ENCODE results near the gene VWA3A.
"Not testable (repeated sequence)": the region's sequence is repeated elsewhere in the genome, so short reads cannot be mapped to it uniquely, and the experiment has no call there.

VWA3A gene

DNA sequence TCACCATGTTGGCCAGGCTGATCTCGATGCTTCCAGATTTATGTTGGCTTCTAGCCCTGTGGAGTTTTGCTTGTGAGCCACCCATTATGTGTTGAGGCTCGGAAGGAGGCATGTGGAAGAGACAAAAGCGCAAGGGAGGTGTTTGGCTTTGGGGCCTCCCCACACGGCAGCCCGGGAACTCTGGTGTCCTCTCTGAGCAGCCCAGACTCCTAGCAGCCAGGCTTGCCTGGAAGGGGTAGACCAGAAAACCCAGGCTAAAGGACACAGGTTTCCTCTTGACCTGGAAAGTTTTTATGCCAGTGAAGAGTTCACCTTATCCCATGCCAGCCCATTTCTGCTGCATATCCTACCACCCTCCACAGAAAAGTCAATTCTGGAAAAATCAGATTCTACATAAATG, 91.0 kb downstream of the VWA3A start:
- no peak for DNase-seq (ENCODE audit: low read depth)

DNA sequence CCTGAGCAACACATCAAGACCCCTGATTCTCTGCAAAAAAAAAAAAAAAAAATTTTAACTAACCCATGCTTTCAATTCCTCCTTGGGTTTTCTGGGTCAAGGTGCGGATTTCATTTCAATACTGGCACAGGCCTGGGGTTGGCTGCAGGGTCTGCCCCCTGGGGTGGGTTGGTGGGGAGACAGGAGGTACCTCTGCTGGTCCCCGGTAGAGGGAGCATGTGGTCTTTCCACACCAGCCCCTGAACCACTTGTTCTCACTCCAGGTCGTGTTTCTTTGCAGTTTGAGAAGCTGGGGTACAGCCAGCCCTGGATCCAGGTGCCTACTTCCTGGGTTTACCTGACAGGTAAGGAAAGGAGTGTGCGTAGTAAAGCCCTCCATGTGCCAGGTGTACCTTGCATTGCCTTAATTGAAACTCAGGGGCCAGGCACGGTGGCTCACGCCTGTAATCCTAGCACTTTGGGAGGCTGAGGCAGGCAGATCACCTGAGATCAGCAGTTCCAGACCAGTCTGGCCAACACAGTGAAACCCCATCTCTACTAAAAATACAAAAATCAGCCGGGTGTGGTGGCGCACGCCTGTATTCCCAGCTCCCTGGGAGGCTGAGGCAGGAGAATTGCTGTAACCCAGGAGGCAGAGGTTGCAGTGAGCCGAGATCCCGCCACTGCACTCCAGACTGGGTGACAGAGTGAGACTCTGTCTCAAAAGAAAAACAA, 91.7 kb downstream of the VWA3A start:
- no peak for DNase-seq (ENCODE audit: low read depth)

DNA sequence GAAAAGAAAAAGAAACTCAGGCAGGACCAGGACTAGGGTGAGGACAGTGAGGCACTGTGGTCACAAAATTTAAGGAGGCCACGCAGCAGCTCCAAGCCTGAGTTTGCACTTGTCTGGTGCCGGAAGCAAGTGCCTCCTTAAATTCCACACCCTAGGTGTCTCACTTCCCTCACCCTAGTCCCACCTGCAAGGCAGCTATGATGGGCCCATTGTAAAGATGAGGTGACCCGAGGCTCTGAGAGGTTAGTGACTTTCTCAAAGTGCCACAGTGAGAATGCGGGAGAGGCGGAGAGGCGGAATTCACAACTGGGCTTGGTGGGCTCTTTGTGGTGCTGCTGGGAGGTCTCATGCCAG, 92.3 kb downstream of the VWA3A start:
- no peak for DNase-seq (ENCODE audit: low read depth)

DNA sequence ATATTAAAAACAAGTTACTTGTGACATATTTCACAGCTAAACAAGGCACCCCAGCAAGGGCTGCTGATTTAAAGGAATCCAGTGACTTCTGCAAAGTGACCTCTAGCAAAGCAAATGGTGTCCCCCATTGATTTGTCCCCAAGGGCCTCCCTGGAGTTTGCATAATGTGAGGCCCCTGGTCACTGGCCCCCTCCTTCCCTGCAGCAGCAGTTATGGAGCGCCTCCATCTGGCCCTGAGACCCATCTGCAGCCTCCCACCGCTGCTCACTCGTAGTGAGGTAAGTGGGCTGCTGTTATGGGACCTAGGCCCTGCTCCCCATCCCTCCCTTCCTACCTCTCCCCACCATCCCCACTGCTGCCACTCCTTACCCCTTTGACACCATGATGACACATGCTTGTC, 94.2 kb downstream of the VWA3A start:
- DNase-seq (ENCODE audit: low read depth) = no peak

DNA sequence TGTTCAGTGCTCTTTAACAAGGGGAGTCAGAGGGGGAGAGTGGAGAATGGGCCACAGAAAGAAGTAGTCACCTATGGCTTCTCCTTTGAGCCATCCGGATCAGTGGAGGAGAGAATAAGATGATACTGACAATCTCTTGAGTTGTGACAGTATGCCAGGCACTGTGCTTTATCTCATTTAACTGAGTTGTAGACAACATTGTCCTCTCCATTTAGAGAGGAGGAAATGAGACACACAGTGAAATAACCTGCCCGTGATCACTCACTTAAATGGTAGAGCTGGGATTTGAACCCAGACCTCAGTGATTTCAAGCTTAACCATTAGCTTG, 95.9 kb downstream of the VWA3A start:
- no peak for DNase-seq (ENCODE audit: low read depth)

DNA sequence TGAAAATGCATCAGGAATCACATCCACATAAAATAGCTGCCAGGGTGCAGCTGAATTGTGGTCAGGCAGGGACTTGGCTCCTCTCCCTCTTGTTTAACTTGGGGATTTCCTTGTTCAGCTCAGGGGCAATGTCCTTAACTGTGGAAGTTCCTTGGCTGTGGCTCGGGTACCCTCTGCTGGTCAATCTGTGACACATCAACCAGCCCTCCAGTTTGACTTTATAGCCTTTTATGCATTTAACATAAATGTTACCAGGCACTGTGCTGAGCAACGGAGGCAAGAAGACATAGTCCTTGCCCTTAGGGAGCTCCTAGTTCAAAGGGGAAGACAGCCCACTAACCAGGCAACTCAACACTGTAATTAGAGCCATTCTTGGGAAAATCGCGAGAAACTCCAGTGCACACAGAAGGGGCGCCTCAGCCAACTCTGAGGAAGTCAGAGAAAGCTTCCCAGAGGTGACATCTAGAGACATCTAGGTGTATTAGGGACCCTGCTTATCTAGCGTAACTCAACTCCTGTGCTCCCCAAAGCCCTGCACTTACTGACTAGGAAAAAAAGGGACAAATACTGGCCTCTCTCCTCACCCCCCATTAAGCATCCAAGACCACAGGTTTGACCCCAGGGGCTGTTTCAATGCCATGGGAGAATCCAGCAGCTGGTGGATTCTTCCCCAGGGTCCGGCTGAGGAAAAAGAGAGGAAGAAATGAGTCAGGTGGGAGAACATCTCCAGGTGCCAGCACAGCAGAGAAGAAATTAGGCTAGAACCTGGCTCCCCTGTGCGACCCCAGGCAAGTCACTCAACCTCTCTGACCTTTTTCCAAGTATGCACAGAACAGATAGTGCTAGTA, 96.5 kb downstream of the VWA3A start:
- peak; percentile 35 for DNase-seq (ENCODE audit: low read depth)

DNA sequence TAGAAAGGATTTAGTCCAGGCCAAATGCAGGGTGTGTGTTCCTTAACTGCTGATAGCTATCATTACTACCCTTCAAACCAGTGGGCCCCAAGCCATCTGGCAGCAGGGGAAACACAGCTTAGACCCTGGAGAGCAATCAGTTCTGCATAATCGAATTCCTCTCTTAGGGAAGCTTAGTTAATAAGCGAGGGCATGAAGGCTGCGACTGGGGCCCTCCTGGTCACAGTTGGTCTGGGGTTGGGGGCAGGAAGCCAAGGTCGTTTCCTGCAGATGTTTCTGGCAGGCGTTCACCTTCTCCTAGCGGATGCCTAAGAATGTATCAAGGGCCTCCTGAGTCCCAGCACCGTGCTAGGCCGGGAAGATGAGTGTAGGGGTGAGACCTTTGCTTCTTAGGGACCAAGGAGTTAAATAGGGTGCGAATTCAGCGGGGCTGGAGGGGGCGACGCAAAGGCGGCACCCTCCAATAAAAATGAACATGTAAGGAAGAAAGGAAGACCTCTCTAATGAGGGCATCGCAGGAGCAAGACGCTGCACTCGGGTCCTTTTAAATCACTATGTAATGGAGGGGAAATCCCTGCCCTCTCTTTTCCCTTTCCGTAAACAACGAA, 97.2 kb downstream of the VWA3A start:
- peak; percentile 6 for DNase-seq (ENCODE audit: low read depth)

DNA sequence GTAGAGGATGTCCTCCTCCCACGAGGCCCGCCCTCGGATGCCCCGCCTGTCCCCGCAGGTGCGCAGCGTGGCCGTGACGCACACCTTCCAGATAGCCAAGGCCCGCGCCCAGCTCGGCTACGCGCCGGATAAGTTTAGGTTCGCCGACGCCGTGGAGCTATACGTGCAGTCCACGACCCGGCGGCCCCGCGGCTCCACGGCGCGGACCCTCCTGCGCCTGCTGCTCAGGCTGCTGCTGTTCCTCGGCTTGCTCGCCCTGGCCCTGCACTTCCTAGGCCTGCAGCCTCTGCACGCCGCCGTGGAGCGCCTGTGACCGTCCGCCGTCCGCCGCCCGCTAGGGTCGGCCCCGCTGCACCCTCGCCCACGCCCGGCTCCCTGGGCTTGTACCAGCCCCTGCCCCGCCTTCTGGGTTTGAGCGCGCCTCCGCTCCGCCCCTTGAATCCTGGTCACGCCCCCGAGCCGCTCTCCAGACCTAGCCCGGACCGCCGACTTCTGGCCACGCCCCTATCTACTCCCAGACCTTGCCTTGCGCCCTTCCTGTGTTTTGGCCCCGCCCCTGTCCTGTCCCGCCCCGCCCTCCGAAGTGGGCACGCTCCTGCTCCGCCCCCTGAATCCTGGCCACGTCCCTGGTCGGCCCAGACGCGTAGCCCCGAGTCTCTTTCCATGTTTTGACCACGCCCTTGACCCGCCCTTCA, 97.9 kb downstream of the VWA3A start:
- peak; percentile 80 for DNase-seq (ENCODE audit: low read depth)

DNA sequence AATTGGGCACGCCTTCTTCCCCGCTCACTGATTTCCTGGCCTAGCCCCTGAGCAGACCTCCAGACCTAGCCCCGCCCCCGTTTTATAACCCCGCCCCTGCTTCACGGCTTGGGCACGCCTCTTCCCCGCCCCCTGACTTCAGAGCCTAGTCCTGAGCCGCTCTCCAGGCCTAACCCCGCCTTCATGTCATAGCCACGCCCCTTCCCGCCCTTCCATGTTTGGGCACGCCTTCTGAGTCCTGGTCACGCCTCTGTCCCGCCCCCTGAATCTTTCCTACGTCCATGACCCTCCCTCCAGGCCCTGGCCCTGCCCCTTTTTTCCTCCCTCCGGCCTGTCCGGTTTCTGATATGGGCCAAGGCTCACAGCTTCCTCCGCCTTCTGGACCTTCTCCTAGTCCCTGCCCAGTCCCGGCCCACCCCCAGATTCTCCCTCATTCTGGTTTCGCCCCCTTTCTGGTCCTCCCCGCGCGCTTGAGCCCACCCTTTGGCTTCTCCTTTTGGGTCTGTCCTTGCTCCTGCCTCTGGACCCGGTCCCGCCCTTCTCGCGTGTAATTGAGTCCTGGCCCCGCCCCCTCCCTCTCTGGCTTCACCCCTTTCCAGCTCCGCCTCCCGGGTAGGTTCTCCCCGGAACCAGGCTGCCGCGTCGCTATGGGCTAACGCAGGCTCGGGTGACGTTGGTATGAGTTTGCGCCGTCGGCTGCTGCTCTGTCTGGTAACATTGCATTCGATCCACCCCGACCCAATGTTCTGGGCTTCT, 98.6 kb downstream of the VWA3A start:
- peak; percentile 98 for DNase-seq (ENCODE audit: low read depth)

GRCh38 chr16:22191532-22192260, 99.4 kb downstream of the VWA3A start:
- DNase-seq (ENCODE audit: low read depth) = no peak

DNA sequence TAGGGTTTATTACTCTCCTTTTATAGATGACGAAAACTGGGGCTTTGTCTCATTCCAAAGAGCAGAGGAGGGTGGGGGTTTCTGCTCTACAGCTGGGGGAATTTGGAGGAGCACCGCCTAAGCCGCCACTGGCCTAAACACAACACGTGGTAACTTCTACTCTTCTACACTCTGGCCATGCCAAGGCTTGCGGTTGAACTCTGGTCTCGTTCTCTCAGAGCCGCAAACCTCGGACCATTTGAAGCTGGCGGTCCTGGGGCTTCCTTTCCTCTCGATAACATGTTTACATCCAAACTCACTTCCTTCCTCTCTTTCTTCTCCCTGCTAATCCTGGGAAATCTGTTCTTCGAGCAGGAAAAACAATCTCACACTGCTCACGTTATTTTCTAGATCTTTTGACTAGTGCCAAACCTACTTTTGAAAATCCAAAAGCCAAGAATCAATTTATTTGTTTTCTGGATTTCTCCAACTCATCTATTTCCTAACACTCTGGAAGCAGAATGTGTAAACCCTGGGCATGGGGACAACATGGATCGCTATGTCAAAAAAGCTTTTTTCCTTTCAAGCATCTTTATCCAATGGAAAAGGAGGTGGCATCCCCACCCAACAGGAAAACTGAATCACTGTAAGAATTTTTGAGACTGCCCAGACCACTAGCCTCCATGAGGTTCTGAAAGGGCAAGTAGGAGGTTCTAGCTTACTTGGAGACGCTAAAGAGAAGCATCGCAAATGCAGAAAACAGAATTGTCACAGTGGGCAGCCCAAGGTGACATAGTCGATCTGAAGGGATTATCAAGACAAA, 100.1 kb downstream of the VWA3A start:
- DNase-seq (ENCODE audit: low read depth) = peak; percentile 54

- DNase-seq (ENCODE audit: low read depth) = no peak
Measured at GRCh38 chr16:22193063-22193411, 100.7 kb downstream of the VWA3A start.

DNA sequence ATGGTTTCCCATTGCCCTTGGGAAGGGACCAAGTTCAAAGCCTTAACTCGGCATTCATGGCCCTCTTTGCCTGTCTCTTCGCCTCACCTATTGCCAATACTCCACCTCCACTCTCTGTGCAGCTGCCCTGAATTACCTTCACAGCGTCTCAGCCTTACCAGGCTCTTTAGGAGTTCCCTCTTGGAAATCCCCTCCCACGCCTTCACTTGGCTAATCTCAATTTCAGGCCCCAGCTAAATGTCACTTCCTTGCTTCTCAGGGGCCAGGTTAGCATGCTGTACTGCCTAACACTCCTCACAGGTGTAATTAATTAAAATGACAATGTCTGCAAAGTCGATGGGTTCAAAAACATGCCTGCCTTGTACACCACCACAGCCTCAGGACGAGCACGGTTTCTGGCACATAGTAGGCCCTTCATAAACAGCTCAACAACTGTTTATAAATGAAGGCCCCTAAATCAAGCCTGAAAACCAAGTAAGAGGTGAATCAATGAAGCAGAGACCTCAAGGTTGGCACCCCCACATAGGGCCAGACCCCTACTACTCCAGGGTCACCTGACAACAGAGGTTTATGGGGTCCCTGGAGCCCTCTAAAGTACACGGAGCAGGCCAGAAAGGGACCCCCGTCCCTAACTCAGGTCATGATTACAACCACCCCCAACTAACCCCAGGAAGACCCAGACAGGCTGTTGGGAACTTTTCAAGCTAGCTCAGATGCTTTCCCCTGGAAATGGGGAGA, 102.5 kb downstream of the VWA3A start:
- DNase-seq (ENCODE audit: low read depth) = no peak

DNA sequence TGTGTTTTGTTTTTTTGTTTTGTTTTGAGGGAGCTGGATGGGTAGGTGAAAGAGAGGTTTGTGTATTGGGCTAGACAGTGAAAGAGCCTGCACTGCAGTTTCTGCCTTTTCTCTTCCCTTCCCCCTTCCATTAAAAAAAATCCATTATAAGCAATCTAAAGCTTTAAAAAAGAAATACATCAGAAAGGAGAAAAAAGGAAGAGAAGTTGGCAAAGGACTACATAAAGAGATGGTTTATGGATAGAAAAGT, 103.0 kb downstream of the VWA3A start:
- no peak for DNase-seq (ENCODE audit: low read depth)

GRCh38 chr16:22195695-22196558, 103.6 kb downstream of the VWA3A start:
- peak; percentile 80 for DNase-seq (ENCODE audit: low read depth)

DNA sequence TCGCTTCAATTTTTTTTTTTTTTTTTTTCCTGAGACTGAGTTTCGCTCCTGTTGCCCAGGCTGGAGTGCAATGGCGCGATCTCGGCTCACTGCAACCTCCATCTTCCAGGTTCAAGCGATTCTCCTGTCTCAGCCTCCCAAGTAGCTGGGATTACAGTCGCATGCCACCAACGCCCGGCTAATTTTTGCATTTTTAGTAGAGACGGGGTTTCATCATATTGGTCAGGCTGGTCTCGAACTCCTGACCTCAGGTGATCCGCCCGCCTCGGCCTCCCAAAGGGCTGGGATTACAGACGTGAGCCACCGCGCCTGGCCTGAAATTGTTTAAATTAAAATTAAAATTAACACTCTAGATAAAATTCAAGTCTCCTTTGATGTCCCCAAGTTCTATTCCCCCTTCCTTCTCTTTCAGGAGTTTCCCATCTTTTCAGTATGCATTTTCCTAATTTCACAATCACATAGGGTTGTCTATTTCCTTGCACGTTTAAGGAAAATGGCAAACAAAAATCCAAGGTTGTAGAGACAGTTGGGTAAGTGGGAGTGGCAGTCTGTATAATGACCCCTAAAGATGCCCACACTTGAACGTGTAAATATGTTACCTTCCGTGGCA, 104.3 kb downstream of the VWA3A start:
- not testable (repeated sequence) for DNase-seq (ENCODE audit: low read depth)

DNA sequence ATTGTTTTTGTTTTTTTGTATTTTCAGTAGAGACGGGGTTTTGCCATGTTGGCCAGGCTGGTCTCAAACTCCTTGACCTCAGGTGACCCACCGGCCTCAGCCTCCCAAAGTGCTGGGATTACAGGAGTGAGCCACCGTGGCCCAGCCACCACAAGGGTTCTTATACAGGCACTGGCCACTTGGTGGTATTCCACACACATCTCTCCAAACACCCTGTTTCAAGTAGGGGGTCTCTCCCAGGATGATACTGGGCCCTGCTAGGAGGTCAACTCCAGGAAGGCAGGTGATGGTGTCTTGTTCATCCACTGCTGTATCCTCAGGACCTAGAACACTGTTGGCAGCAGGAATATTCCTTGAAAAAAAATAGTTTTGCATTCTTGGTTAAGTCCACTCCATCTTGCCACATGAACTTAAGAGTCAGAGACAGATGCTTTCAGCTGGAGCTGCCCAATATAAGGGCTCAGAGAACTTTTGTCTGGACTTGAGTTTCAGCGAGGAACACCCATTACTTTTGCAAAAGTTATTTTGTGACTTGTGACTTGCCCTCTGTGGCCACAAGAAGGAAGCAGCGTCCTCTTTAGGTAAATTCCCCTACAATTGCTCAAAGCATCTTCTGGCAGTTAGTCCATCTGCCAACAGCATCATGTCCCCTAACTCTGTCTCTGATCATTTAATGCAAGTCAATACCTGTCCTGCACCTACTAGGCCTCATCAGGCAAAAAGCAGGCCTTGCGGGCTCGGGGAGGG, 106.4 kb downstream of the VWA3A start:
- no peak for DNase-seq (ENCODE audit: low read depth)

GRCh38 chr16:22202261-22202637, 109.9 kb downstream of the VWA3A start:
- DNase-seq (ENCODE audit: low read depth) = no peak
